K562 (cell line): ENCODE results near the gene FRMPD1. TPM values are rescaled to one million over a fixed set of nuclear protein-coding genes. Genes with fewer than 3 reads are reported as not detected.

ENCODE experiments used
- ATF1 ChIP-seq, 2 experiments: fragments of 450-650 bp in 1 of 2; IDR thresholded peaks; 2 replicates each; pipeline ENCODE4 v1.6.1; 2016; ENCODE audit warnings: missing compliant biosample characterization in 1 of 2, missing genetic modification characterization in 1 of 2
- BRF2 ChIP-seq: IDR thresholded peaks from 3 replicates; pipeline ENCODE4 v1.6.1; 2011; ENCODE audit warnings: borderline replicate concordance, mild to moderate bottlenecking; ENCODE audit not compliant: insufficient read length, insufficient read depth
- CEBPG ChIP-seq, 3 experiments: fragments of 200-800 bp in 1 of 3; sonication (Bioruptor generic) in 1 of 3; sonication (generic) in 1 of 3; formaldehyde crosslinking in 1 of 3; IDR thresholded peaks in 2 of 3; conservative IDR thresholded peaks in 1 of 3; 2 replicates each; pipeline versions ENCODE4 v1.6.1 to v1.8.0; 2016 to 2022; ENCODE audit warnings: missing compliant biosample characterization in 2 of 3, missing genetic modification characterization in 2 of 3, mild to moderate bottlenecking in 1 of 3, missing genetic modification reagents in 1 of 3
- NCOA1 ChIP-seq: fragments of 450-650 bp; IDR thresholded peaks from 2 replicates; pipeline ENCODE4 v1.6.1; 2016; ENCODE audit warnings: low read depth
- NFIC ChIP-seq: fragments of 450-650 bp; IDR thresholded peaks from 2 replicates; pipeline ENCODE4 v1.6.1; 2017; ENCODE audit warnings: mild to moderate bottlenecking, inconsistent platforms
- SPI1 ChIP-seq: IDR thresholded peaks from 2 replicates; pipeline ENCODE4 v1.6.1; 2011; ENCODE audit warnings: low read depth, low read length, control low read depth, borderline replicate concordance
- TAL1 ChIP-seq: fragments of 450-650 bp; IDR thresholded peaks from 2 replicates; pipeline ENCODE4 v1.6.1; 2016; ENCODE audit warnings: mild to moderate bottlenecking
- ZFX ChIP-seq: sonication (generic); formaldehyde crosslinking; IDR thresholded peaks from 2 replicates; pipeline ENCODE4 v1.8.0; 2022; ENCODE audit warnings: mild to moderate bottlenecking, missing genetic modification reagents, moderate library complexity
- polyA plus RNA-seq, 8 experiments: library from polyadenylated mRNA; depleted of rRNA in 4 of 8; stranded (reverse) in 5 of 8; unstranded in 3 of 8; fragments of >200 nt; fragmentation: Nextera tagmentation in 2 of 8; fragmentation: Illumina TruSeq in 1 of 8; extraction: Ambion mirVana in 2 of 8; extraction: Trizol in 1 of 8; gene quantifications; 2 replicates each; pipeline versions ENCODE4 v1.2.1 to v1.2.3, GENCODE V29; 2011 to 2014; ENCODE audit warnings: inconsistent platforms in 1 of 8, missing spikeins in 1 of 8
- total RNA-seq, 7 experiments: library from RNA; depleted of rRNA in 6 of 7; stranded (reverse); fragments of >200 nt in 6 of 7; fragmentation: Illumina TruSeq in 2 of 7; extraction: Trizol in 2 of 7; gene quantifications; 2 replicates each; pipeline versions ENCODE4 v1.2.1 to v1.2.3, GENCODE V29; 2011 to 2021; ENCODE audit warnings: low replicate concordance in 1 of 7
- TF ChIP-seq, protein P1 (sequence below): fragments of 450-650 bp; IDR thresholded peaks from 2 replicates; pipeline ENCODE4 v1.6.1; 2014; ENCODE audit warnings: low read depth, mild to moderate bottlenecking, moderate library complexity, borderline replicate concordance
- TF ChIP-seq, protein P2 (sequence below): sonication (generic); formaldehyde crosslinking; IDR thresholded peaks from 2 replicates; pipeline ENCODE4 v1.8.1; 2023; ENCODE audit warnings: mild to moderate bottlenecking, missing genetic modification reagents, moderate library complexity
- TF ChIP-seq, protein P3 (sequence below): fragments of 450-650 bp; IDR thresholded peaks from 2 replicates; pipeline ENCODE4 v1.6.1; 2016; ENCODE audit warnings: low read depth

The FRMPD1 gene
- total and polyA plus RNA-seq, 9 of the 15 experiments (the other 6 are each of a cell fraction or from before 2014, with no cell fraction given) = not detected

DNA sequence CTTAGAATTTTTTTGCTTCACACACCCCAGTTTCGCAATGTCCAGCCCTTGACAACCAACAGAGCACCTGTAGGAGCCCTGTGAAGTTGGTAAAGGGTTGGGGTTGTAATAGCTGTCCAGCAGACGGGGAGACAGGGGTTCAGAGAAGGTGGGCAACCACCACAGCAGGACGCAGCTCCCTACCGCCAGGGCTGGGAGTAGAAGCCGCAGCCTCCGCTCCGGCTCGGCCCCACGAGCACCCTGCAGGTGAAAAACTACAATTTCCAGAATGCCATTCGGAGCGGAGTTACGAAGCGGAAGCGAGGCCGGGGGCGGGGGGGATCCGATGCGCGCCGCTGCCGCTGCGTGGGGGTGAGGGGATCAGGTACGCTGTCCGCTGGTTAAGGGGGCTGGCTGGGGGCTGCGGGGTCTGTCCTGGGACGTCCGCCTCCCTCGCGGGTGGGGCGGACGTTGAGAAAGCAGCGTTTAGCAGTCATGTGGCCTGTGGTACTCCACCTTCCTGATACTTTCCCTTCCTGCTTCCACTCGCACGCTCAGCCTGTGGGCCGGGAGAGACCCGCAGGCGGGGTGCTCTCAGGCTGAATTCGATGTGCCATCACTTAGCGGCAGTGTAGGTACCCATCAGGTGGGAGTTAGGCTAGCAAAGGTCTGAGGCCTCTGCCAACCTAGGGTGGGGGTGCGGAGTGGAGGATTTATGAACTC is 102.9 kb downstream of the FRMPD1 start, which contains the start of gene TRMT10B (continued):
- TF ChIP-seq BRF2 (no peak), SPI1 (no peak), NCOA1 (no peak), ZFX (CRISPR knock-in tag) (peak; percentile 88), TAL1 (no peak), CEBPG (CRISPR knock-in tag; IDR thresholded peaks at IDR 0.05) (peak; percentile 81), CEBPG (tag; conservative IDR thresholded peaks at IDR 0.05 in 1 of 2, IDR thresholded peaks at IDR 0.05 in 1 of 2) (peak; percentile 70 to 89), ATF1 (CRISPR knock-in tag; IDR thresholded peaks at IDR 0.05) (no peak), ATF1 (tag; IDR thresholded peaks at IDR 0.05) (peak; percentile 69), NFIC (0 out of 2 replicates have a peak, but pooled peaks have one; percentile 3)
- TF ChIP-seq, protein P1, sequence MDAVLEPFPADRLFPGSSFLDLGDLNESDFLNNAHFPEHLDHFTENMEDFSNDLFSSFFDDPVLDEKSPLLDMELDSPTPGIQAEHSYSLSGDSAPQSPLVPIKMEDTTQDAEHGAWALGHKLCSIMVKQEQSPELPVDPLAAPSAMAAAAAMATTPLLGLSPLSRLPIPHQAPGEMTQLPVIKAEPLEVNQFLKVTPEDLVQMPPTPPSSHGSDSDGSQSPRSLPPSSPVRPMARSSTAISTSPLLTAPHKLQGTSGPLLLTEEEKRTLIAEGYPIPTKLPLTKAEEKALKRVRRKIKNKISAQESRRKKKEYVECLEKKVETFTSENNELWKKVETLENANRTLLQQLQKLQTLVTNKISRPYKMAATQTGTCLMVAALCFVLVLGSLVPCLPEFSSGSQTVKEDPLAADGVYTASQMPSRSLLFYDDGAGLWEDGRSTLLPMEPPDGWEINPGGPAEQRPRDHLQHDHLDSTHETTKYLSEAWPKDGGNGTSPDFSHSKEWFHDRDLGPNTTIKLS = peak; percentile 39; the same call in 1 of the 2 replicates
- TF ChIP-seq, protein P2, sequence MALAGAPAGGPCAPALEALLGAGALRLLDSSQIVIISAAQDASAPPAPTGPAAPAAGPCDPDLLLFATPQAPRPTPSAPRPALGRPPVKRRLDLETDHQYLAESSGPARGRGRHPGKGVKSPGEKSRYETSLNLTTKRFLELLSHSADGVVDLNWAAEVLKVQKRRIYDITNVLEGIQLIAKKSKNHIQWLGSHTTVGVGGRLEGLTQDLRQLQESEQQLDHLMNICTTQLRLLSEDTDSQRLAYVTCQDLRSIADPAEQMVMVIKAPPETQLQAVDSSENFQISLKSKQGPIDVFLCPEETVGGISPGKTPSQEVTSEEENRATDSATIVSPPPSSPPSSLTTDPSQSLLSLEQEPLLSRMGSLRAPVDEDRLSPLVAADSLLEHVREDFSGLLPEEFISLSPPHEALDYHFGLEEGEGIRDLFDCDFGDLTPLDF (CRISPR knock-in tag) = no peak
- TF ChIP-seq, protein P3, sequence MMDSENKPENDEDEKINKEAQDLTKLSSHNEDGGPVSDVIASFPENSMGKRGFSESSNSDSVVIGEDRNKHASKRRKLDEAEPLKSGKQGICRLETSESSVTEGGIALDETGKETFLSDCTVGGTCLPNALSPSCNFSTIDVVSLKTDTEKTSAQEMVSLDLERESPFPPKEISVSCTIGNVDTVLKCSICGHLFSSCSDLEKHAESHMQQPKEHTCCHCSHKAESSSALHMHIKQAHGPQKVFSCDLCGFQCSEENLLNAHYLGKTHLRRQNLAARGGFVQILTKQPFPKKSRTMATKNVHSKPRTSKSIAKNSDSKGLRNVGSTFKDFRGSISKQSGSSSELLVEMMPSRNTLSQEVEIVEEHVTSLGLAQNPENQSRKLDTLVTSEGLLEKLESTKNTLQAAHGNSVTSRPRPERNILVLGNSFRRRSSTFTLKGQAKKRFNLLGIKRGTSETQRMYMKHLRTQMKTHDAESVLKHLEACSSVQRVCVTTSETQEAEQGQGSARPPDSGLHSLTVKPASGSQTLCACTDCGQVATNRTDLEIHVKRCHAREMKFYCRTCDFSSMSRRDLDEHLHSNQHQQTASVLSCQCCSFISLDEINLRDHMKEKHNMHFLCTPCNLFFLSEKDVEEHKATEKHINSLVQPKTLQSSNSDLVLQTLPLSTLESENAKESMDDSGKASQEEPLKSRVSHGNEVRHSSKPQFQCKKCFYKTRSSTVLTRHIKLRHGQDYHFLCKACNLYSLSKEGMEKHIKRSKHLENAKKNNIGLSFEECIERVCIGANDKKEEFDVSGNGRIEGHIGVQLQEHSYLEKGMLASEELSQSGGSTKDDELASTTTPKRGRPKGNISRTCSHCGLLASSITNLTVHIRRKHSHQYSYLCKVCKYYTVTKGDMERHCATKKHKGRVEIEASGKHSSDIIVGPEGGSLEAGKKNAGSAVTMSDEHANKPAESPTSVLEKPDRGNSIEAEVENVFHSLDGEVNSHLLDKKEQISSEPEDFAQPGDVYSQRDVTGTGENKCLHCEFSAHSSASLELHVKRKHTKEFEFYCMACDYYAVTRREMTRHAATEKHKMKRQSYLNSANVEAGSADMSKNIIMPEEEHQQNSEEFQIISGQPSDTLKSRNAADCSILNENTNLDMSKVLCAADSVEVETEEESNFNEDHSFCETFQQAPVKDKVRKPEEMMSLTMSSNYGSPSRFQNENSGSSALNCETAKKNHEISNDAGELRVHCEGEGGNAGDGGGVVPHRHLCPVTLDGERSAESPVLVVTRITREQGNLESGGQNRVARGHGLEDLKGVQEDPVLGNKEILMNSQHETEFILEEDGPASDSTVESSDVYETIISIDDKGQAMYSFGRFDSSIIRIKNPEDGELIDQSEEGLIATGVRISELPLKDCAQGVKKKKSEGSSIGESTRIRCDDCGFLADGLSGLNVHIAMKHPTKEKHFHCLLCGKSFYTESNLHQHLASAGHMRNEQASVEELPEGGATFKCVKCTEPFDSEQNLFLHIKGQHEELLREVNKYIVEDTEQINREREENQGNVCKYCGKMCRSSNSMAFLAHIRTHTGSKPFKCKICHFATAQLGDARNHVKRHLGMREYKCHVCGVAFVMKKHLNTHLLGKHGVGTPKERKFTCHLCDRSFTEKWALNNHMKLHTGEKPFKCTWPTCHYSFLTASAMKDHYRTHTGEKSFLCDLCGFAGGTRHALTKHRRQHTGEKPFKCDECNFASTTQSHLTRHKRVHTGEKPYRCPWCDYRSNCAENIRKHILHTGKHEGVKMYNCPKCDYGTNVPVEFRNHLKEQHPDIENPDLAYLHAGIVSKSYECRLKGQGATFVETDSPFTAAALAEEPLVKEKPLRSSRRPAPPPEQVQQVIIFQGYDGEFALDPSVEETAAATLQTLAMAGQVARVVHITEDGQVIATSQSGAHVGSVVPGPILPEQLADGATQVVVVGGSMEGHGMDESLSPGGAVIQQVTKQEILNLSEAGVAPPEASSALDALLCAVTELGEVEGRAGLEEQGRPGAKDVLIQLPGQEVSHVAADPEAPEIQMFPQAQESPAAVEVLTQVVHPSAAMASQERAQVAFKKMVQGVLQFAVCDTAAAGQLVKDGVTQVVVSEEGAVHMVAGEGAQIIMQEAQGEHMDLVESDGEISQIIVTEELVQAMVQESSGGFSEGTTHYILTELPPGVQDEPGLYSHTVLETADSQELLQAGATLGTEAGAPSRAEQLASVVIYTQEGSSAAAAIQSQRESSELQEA = no peak
